C1 segment of cervical spinal cord (tissue), 14 donors: ENCODE results near the gene KATNBL1.
A peak's percentile ranks its signal among the peaks of the same experiment; 100 is the strongest.
"Not testable (repeated sequence)": the region's sequence is repeated elsewhere in the genome, so short reads cannot be mapped to it uniquely, and the experiment has no call there.

Experiments
- DNase-seq, 14 donors: peaks; one replicate each; lab custom pipeline; 2025; lab: John Stamatoyannopoulos, UW

Gene KATNBL1

DNA sequence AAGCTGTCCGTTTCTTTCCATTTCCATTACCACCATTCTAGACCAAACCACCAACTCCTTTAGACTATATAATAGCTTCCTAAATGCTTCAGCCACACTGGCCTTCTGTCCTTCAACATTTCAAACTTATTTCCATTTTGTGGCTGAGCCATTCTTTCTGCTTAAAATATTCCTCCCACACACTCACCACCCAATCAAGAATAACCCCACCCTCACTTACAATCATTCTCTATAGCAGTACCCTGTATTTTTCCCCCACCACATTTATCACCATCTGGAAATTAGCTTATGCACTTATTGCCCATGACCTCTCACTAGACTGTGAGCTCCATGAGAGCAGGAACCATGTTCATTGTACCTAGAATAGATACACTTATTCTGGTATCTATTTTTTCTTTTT lies 6.6 kb downstream of the KATNBL1 start:
- no peak for DNase-seq

DNA sequence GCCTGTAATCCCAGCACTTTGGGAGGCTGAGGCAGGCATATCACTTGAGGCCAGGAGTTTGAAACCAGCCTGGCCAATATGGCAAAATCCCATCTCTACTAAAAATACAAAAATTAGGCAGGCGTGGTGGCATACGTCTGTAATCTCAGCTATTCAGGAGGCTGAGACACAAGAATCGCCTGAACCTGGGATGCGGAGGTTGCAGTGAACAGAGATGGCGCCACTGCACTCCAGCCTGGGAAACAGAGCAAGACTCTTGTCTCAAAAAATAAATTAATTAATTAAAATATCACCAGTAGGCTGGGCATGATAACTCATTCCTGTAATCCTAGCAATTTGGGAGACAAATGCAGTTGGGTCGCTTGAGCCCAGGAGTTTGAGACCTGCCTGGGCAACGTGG lies 16.6 kb downstream of the KATNBL1 start:
- not testable (repeated sequence) for DNase-seq

GRCh38 chr15:34188711-34189110 lies 21.2 kb downstream of the KATNBL1 start:
- DNase-seq: no peak

DNA sequence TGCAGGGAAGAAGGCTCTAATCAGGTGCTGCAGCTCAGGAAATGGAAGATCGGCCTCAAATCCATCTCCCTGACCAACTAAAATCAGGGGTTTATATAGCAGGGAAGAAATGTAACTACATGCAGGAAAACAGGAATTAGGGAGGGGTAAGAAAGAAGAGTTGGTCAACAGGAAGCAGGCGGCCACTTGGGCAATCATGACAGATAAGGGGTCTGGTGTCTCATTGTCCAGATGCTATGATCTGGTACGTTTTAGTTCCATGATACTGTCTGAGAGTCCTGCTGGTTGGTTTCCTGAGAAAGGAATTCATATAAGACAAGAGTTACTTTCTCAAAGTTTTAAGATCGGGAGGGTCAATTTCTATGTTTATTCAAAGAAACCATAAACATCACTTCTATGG lies 24.2 kb downstream of the KATNBL1 start:
- no peak for DNase-seq

- peak in 8 of 14 donors; percentile 1 to 50 (median 10) for DNase-seq
Measured at GRCh38 chr15:34182942-34183341, 27.0 kb downstream of the KATNBL1 start.

GRCh38 chr15:34179234-34179633 lies 30.7 kb downstream of the KATNBL1 start:
- DNase-seq: no peak

DNA sequence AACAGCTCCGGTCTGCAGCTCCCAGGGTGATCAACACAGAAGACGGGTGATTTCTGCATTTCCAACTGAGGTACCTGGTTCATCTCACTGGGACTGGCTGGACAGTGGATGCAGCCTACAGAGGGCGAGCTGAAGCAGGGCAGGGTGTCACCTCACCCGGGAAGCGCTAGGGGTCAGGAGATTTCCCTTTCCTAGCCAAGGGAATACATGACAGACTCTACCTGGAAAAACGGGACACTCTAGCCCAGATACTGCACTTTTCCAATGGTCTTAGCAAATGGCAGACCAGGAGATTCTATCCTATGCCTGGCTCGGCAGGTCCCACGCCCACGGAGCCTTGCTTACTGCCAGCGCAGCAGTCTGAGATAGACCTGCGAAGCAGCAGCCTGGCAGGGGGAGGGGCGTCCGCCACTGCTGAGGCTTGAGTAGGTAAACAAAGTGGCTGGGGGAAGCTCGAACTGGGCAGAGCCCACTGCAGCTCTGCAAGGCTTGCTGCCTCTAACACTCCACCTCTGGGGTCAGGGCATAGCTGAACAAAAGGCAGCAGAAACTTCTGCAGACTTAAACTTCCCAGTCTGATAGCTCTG lies 43.8 kb downstream of the KATNBL1 start:
- not testable (repeated sequence) for DNase-seq

DNA sequence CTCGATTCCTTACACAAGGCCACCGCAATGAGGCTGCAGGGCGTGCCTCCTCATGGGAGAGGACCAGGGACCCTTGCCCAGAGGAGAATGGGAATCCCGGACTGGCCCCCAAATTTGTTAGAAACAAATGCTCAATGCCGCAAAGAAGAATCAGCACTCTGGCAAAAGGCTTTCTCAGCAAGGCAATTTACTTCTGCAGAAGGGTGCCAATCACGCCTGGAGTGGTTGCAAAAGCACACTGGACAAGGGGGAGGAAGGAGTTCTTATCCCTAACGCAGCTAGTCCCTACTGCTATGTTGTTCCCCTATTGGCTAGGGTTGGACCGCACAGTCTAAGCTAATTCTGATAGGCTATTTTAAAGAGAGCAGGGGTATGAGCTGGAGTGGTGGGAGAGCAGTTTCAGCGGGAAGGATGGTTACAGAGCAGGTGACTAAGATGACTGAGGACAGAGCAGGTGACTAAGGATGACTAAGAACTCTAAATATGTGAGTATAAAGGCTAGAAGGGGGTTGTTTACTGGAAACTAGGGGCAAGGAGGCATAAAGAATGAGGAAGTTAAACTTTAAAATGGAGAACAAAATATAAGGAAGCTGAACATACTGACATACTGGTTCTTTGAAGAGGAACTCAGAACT lies 48.5 kb downstream of the KATNBL1 start:
- no peak for DNase-seq

DNA sequence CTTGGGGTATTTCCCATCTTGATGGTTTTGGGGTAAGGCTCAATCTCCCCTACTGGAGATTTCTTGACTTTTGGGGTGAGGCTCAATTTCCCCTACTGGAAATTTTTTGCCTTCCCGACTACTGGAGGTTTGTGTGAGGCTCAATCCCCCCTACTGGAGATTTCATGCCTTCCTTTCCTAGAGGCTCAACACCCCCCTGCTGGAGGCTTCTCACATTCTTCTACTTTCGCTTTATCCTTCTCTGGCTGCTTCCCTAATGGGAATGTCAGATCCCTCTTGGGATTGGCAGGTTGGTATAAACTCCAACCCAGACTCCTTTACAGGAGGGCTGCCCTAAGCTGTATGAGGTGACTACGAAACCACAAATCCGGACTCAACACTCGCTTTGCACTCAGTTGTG lies 49.2 kb downstream of the KATNBL1 start:
- DNase-seq: no peak

GRCh38 chr15:34158355-34158754 lies 51.5 kb downstream of the KATNBL1 start:
- no peak for DNase-seq

DNA sequence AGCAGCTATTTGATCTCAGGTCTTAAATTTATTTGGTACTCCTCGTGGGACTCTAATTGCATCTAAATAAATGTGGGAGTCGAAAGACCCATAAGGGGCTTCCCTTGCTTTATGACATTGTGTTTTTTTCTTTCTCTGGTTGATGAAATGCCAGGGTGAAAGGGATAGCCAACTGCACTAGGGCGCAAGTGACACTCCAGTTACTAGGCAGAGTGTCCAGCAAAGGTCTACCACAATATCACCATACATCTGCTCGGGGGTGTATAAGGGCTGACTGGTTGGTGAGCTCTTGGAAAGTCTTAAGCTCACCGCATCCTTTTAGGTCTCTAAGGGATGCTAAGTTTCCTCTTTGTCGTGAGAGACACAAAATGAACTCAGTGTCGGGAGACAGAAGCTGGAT lies 54.0 kb downstream of the KATNBL1 start:
- no peak for DNase-seq

- no peak for DNase-seq
Measured at GRCh38 chr15:34154725-34155204, 55.1 kb downstream of the KATNBL1 start.

- DNase-seq: no peak
Measured at GRCh38 chr15:34147371-34148140, 62.3 kb downstream of the KATNBL1 start.

DNA sequence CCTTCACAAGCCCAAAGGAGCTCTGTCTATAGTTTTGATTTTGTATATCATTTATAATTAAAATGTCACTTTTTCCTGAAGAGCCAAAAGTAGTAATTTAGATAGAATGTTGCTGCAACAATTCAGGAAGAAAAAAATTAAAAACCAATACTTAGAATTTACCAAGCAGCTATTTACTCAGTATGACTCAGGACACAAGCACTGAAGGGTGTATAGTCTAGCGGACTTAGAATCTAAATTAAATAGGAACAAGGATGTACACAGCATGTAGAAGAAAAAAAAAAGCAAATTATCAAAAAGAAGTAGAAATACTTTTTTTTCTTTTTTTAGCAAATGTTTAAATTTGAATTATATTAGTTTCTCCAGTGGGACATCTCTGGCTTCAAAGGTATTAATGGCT lies 76.4 kb downstream of the KATNBL1 start:
- no peak for DNase-seq

GRCh38 chr15:34132881-34133280 lies 77.0 kb downstream of the KATNBL1 start:
- no peak for DNase-seq

GRCh38 chr15:34128898-34129297 lies 81.0 kb downstream of the KATNBL1 start:
- DNase-seq: no peak

DNA sequence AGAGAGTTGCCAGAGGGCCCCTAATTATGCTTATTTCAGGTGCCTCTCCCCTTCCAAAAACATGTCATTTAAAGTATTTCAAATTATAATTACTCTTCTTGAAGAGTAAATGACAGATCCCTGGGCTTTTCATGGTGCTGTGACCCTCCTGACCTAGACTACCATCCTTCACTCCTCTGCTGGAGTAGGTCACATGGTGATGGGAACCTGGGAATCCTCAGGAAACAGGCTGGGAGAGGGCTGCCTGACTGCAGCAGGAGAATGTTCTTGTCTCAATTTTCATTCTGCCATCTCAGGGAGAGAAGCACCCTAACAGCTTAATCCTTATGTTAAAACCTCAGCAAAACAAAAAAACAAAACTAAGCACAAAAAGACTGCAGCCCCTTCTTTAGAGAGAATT lies 83.4 kb downstream of the KATNBL1 start:
- DNase-seq: no peak

- no peak for DNase-seq
Measured at GRCh38 chr15:34125945-34126344, 84.0 kb downstream of the KATNBL1 start.

- DNase-seq: no peak
Measured at GRCh38 chr15:34124651-34125050, 85.2 kb downstream of the KATNBL1 start.

- DNase-seq: no peak
Measured at GRCh38 chr15:34122771-34123183, 87.1 kb downstream of the KATNBL1 start.

GRCh38 chr15:34121786-34122185 lies 88.1 kb downstream of the KATNBL1 start:
- DNase-seq: not testable (repeated sequence)

GRCh38 chr15:34120420-34120819 lies 89.5 kb downstream of the KATNBL1 start:
- not testable (repeated sequence) for DNase-seq

GRCh38 chr15:34119291-34119690 lies 90.6 kb downstream of the KATNBL1 start:
- DNase-seq: no peak
